KMS-11 (cell line): ENCODE data around the gene NLGN4X.
"Not testable (repeated sequence)": the region's sequence is repeated elsewhere in the genome, so short reads cannot be mapped to it uniquely, and the experiment has no call there.

Experiments used
- H2AFZ ChIP-seq: fragments of 200-600 bp; sonication (generic); 2 replicates; pipeline ENCODE4 v1.6.1; 2016; ENCODE audit warnings: antibody characterized with exemption, mixed run types, low read depth
- H3K27ac ChIP-seq: fragments of 200-600 bp; sonication (generic); 2 replicates; pipeline ENCODE4 v1.6.1; 2016; ENCODE audit warnings: mild to moderate bottlenecking, mixed run types
- H3K27me3 ChIP-seq: fragments of 200-600 bp; sonication (generic); 2 replicates; pipeline ENCODE4 v1.6.1; 2017; ENCODE audit warnings: mild to moderate bottlenecking, low read depth, mixed run types, moderate library complexity; ENCODE audit not compliant: insufficient read depth
- H3K36me3 ChIP-seq: fragments of 200-600 bp; sonication (generic); 2 replicates; pipeline ENCODE4 v1.6.1; 2017; ENCODE audit warnings: mild to moderate bottlenecking, mixed run types; ENCODE audit not compliant: insufficient read depth
- H3K4me1 ChIP-seq: fragments of 200-600 bp; sonication (generic); 2 replicates; pipeline ENCODE4 v1.6.1; 2016; ENCODE audit warnings: mild to moderate bottlenecking, low read depth, mixed run types; ENCODE audit not compliant: poor library complexity, severe bottlenecking
- H3K4me2 ChIP-seq: fragments of 200-600 bp; sonication (generic); 2 replicates; pipeline ENCODE4 v1.7.0; 2016; ENCODE audit warnings: mild to moderate bottlenecking, mixed run types
- H3K4me3 ChIP-seq: fragments of 200-600 bp; sonication (generic); IDR thresholded peaks from 2 replicates; pipeline ENCODE4 v1.6.1; 2017; ENCODE audit warnings: low read depth, low read length, mixed read lengths; ENCODE audit not compliant: insufficient read depth
- H3K79me2 ChIP-seq: fragments of 200-600 bp; sonication (generic); 2 replicates; pipeline ENCODE4 v1.6.1; 2016; ENCODE audit warnings: low read depth, mixed run types; ENCODE audit not compliant: insufficient read depth
- H3K9ac ChIP-seq: fragments of 200-600 bp; sonication (generic); 2 replicates; pipeline ENCODE4 v1.6.1; 2016; ENCODE audit warnings: mild to moderate bottlenecking, mixed run types
- H4K20me1 ChIP-seq: fragments of 200-600 bp; sonication (generic); 2 replicates; pipeline ENCODE4 v1.6.1; 2016; ENCODE audit warnings: mild to moderate bottlenecking, mixed run types; ENCODE audit not compliant: insufficient read depth
- CTCF ChIP-seq: fragments of 200-600 bp; sonication (generic); conservative IDR thresholded peaks from 2 replicates; pipeline ENCODE4 v1.6.1; 2017; ENCODE audit warnings: low read depth, mild to moderate bottlenecking, antibody characterized with exemption, low read length, moderate library complexity, mixed read lengths

NLGN4X gene

GRCh38 chrX:5936438-5936837 lies 292.2 kb downstream of the NLGN4X start:
- H3K27ac ChIP-seq = no peak overlapping the region
- H3K4me1 ChIP-seq = no peaks in the 10 kb centered on the region
- no peak overlapping the region for H2AFZ ChIP-seq
- no peak overlapping the region for H3K4me3 ChIP-seq
- no peak for TF ChIP-seq CTCF
- no peak overlapping the region for H3K9ac ChIP-seq
- no peaks in the 10 kb centered on the region for H4K20me1 ChIP-seq
- no peak overlapping the region for H3K4me2 ChIP-seq
- no peaks in the 10 kb centered on the region for H3K27me3 ChIP-seq
- no peaks in the 10 kb centered on the region for H3K79me2 ChIP-seq
- H3K36me3 ChIP-seq = no peaks in the 10 kb centered on the region

GRCh38 chrX:5928224-5928623 lies 300.4 kb downstream of the NLGN4X start:
- Histone ChIP-seq H3K4me3 (no peak overlapping the region), H3K4me1 (no peaks in the 10 kb centered on the region), H3K4me2 (no peak overlapping the region), H3K27ac (no peak overlapping the region), H3K9ac (no peak overlapping the region), H2AFZ (no peak overlapping the region), H3K27me3 (no peaks in the 10 kb centered on the region), H3K79me2 (no peaks in the 10 kb centered on the region), H3K36me3 (no peaks in the 10 kb centered on the region), H4K20me1 (no peaks in the 10 kb centered on the region)
- no peak for TF ChIP-seq CTCF

- Histone ChIP-seq H3K27me3 (no peaks in the 10 kb centered on the region), H3K36me3 (no peaks in the 10 kb centered on the region), H3K4me2 (no peak overlapping the region), H2AFZ (no peak overlapping the region), H4K20me1 (no peaks in the 10 kb centered on the region), H3K4me3 (no peak overlapping the region), H3K27ac (no peak overlapping the region), H3K9ac (no peak overlapping the region), H3K4me1 (no peaks in the 10 kb centered on the region), H3K79me2 (no peaks in the 10 kb centered on the region)
- TF ChIP-seq CTCF = no peak
Measured at GRCh38 chrX:5916945-5917344, 311.7 kb downstream of the NLGN4X start.

GRCh38 chrX:5915783-5916182 lies 312.9 kb downstream of the NLGN4X start:
- Histone ChIP-seq H3K79me2 (no peaks in the 10 kb centered on the region), H3K4me3 (no peak overlapping the region), H3K36me3 (no peaks in the 10 kb centered on the region), H3K4me2 (no peak overlapping the region), H2AFZ (no peak overlapping the region), H3K27me3 (no peaks in the 10 kb centered on the region), H3K4me1 (no peaks in the 10 kb centered on the region), H3K9ac (no peak overlapping the region), H4K20me1 (no peaks in the 10 kb centered on the region), H3K27ac (no peak overlapping the region)
- no peak for TF ChIP-seq CTCF

GRCh38 chrX:5907207-5907606 lies 321.5 kb downstream of the NLGN4X start:
- H3K27me3 ChIP-seq = no peaks in the 10 kb centered on the region
- no peak overlapping the region for H3K4me3 ChIP-seq
- no peak overlapping the region for H2AFZ ChIP-seq
- no peak overlapping the region for H3K27ac ChIP-seq
- no peak for TF ChIP-seq CTCF
- no peaks in the 10 kb centered on the region for H3K36me3 ChIP-seq
- no peak overlapping the region for H3K9ac ChIP-seq
- H3K4me2 ChIP-seq = no peak overlapping the region
- H4K20me1 ChIP-seq = no peaks in the 10 kb centered on the region
- H3K79me2 ChIP-seq = no peaks in the 10 kb centered on the region
- H3K4me1 ChIP-seq = no peaks in the 10 kb centered on the region

GRCh38 chrX:5903586-5904190 lies 325.0 kb downstream of the NLGN4X start:
- H4K20me1 ChIP-seq, H3K9ac ChIP-seq, H3K27ac ChIP-seq, H2AFZ ChIP-seq, H3K36me3 ChIP-seq, H3K4me3 ChIP-seq, H3K4me2 ChIP-seq, H3K4me1 ChIP-seq, H3K79me2 ChIP-seq, H3K27me3 ChIP-seq: not testable (repeated sequence)
